ENCODE measurements around the gene KLC3.

The KLC3 gene

GRCh38 chr19:45297674-45298073 is 42.9 kb upstream of the KLC3 start:
- POLR2A ChIA-PET = no interaction called here
- DNase-seq (ENCODE audit: extremely low spot score) = no peak
- TF ChIP-seq, protein P1, sequence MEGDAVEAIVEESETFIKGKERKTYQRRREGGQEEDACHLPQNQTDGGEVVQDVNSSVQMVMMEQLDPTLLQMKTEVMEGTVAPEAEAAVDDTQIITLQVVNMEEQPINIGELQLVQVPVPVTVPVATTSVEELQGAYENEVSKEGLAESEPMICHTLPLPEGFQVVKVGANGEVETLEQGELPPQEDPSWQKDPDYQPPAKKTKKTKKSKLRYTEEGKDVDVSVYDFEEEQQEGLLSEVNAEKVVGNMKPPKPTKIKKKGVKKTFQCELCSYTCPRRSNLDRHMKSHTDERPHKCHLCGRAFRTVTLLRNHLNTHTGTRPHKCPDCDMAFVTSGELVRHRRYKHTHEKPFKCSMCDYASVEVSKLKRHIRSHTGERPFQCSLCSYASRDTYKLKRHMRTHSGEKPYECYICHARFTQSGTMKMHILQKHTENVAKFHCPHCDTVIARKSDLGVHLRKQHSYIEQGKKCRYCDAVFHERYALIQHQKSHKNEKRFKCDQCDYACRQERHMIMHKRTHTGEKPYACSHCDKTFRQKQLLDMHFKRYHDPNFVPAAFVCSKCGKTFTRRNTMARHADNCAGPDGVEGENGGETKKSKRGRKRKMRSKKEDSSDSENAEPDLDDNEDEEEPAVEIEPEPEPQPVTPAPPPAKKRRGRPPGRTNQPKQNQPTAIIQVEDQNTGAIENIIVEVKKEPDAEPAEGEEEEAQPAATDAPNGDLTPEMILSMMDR (IDR thresholded peaks at IDR 0.05; ENCODE audit: control extremely low read depth, extremely low read depth, low read depth, missing control alignments) = no peak
- CTCF ChIA-PET = no interaction called here

GRCh38 chr19:45298264-45298663 is 42.3 kb upstream of the KLC3 start:
- TF ChIP-seq, protein P1 (IDR thresholded peaks at IDR 0.05; ENCODE audit: control extremely low read depth, extremely low read depth, low read depth, missing control alignments) = no peak
- CTCF ChIA-PET = no interaction called here
- no peak for DNase-seq (ENCODE audit: extremely low spot score)
- POLR2A ChIA-PET = no interaction called here

DNA sequence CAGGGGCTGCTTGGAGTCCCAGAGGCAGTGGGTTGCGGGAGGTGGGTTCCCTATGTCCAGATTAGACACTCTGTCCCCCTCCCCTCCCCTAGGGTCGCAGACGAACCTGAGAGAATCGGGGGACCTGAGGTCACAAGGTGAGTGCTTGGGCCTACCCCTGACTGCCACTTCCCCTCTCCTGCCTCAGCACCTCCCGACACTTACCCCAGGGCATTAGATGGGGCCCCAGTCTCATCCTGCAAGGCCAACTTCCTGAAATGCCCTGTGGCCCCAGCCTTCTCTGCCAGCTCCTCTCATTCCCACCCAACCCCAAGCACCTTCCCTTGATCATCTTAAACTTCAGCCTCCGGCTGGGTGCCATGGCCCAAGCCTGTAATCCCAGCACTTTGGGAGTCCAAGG is 40.8 kb upstream of the KLC3 start:
- CTCF ChIA-PET = no interaction called here

GRCh38 chr19:45302416-45302815 is 38.1 kb upstream of the KLC3 start:
- no peak for DNase-seq (ENCODE audit: extremely low spot score)
- CTCF ChIA-PET = no interaction called here
- TF ChIP-seq, protein P1 (IDR thresholded peaks at IDR 0.05; ENCODE audit: control extremely low read depth, extremely low read depth, low read depth, missing control alignments) = no peak
- POLR2A ChIA-PET = no interaction called here

More for the DNA sequence above, 40.8 kb upstream of the KLC3 start:
- POLR2A ChIA-PET = no interaction called here
- no peak for DNase-seq (ENCODE audit: extremely low spot score)
- TF ChIP-seq, protein P1 (IDR thresholded peaks at IDR 0.05; ENCODE audit: control extremely low read depth, extremely low read depth, low read depth, missing control alignments) = no peak

- ChIA-PET CTCF (interaction anchor here (1.5 kb wide), 1 partner anchor 12 kb away, joined by 4 read pairs; no protein-coding TSS in a partner anchor), POLR2A (no interaction called here)
- TF ChIP-seq, protein P1 (IDR thresholded peaks at IDR 0.05; ENCODE audit: control extremely low read depth, extremely low read depth, low read depth, missing control alignments) = no peak
- DNase-seq (ENCODE audit: extremely low spot score) = no peak
These were observed 37.1 kb upstream of the KLC3 start for GRCh38 chr19:45303269-45304060.

DNA sequence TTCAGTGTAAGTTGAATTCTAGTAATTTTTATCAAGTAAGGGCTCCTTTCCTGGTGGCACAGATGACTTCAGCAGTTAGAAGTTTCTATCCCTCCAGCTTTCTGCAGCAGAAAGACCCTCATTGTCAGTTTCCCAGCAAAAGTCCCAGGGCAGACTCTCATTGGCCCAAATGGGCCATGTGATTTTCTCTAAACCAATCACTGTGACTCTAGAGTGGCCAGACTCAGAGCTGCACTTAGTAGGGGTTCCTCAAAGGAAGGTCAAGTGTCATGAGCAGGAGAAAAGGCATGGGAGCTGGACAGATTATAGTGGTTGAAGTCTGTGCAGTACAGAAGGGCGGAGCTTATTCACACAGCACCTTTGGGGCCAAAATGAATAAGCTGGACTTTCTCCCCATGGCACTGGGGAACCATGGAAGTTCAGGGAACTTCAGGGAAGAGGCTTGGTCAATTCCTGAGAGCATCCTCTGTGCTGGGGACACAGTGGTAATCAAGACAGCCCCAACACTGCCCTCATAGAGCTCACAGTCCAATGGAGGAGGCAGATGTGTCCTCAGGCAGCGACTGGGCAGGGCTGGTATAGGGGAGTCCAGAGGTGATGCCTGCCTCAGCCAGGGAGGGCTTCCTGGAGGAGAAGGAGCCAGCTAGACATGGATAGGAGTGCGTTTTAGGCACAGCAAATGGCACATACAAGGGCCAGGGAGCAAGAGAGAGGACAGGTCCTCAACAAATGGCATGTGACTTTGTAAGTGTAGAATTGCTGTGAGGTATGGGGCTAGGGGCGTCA is 36.2 kb upstream of the KLC3 start:
- TF ChIP-seq, protein P1 (IDR thresholded peaks at IDR 0.05; ENCODE audit: control extremely low read depth, extremely low read depth, low read depth, missing control alignments) = no peak

More for the DNA sequence above, 36.2 kb upstream of the KLC3 start:
- DNase-seq (ENCODE audit: extremely low spot score) = no peak
- POLR2A ChIA-PET = no interaction called here
- CTCF ChIA-PET = interaction anchor here (1.5 kb wide), 1 partner anchor 13 kb away, joined by 4 read pairs; no protein-coding TSS in a partner anchor
